T-helper 17 cell (primary cell): ENCODE results near the gene CCNJL. TPM values are rescaled to one million over a fixed set of nuclear protein-coding genes. Genes with fewer than 3 reads are reported as not detected.
"Not testable (repeated sequence)": the region's sequence is repeated elsewhere in the genome, so short reads cannot be mapped to it uniquely, and the experiment has no call there.

Source experiments
- ATAC-seq: fragments of 150-1000 bp; cut with Tn5 transposase; 2 replicates; pipeline ENCODE4 v1.10.0; 2021; ENCODE audit warnings: mild to moderate bottlenecking, moderate library complexity
- DNase-seq, 3 donors: peaks; one replicate each; pipeline versions ENCODE4 v3.0.0 to v3.0.0-alpha.2; 2020 to 2021
- H3K9me3 ChIP-seq: one replicate; pipeline ENCODE4 v1.7.0; 2013; ENCODE audit warnings: low read length, mild to moderate bottlenecking; ENCODE audit not compliant: control insufficient read depth, poor library complexity, severe bottlenecking
- H3K27ac Mint-ChIP-seq: one replicate; pipeline ENCODE4 v1.8.0; 2022; ENCODE audit warnings: mild to moderate bottlenecking, moderate library complexity, mixed read lengths
- H3K27me3 Mint-ChIP-seq: one replicate; pipeline ENCODE4 v1.8.0; 2022; ENCODE audit warnings: mixed read lengths
- H3K36me3 Mint-ChIP-seq: one replicate; pipeline ENCODE4 v1.8.0; 2022; ENCODE audit warnings: low read depth, mixed read lengths
- H3K4me1 Mint-ChIP-seq: one replicate; pipeline ENCODE4 v1.8.0; 2022; ENCODE audit warnings: mild to moderate bottlenecking, mixed read lengths
- H3K4me3 Mint-ChIP-seq: one replicate; pipeline ENCODE4 v1.8.0; 2022; ENCODE audit warnings: mild to moderate bottlenecking, moderate library complexity, mixed read lengths
- total RNA-seq, 4 donors: library from RNA in 2 of 4; stranded (reverse) in 2 of 4; gene quantifications; one replicate each; pipeline ENCODE4 v1.2.3 and lab custom pipeline; 2022 to 2026

The CCNJL gene
- total RNA-seq, 2 donors from 2014 or later, result 1.5 TPM; not detected in 1

DNA sequence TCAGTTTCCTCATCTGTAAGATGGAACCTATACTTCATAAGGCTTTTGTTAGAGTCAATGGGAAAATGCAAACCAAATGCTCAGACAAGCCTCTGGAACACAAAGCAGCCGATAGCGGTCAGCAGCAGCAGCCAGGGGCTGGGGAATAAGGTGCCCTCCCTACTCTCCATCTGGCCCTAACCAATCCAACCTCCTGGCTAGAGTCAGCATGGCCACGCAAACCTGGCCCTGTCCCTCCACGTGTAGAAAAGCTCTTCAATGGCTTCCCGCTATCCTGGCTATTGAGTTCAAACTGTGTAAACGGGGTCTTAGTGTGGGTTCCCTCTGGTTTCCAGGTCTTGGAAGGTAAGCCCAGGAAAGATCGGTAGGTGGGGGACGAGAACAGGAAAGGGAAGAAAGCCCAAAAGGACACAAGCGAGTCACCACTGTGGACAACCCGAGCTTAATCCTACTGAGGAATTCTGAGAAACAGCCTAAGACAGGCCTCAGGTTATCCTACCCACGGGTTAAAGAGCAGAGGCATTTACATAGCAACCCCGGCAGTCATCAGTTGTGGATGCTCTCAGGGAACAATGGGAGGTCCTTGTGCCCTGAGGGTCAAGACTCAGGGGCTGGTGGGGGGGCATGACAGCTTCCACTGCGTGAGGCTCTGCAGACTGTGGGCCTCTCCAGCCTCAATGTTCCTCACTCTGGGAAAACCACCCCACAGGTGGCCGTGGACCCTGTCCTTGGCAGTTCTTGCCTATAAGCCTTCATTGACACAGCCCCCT is 52.2 kb downstream of the CCNJL start:
- Mint-ChIP-seq H3K27me3 (peaks cover 48% of the 10 kb centered on the region), H3K36me3 (no peaks in the 10 kb centered on the region), H3K4me3 (no peak overlapping the region), H3K4me1 (no peaks in the 10 kb centered on the region), H3K27ac (no peak overlapping the region)
- no peak for DNase-seq
- H3K9me3 ChIP-seq, result no peaks in the 10 kb centered on the region
- ATAC-seq, result no peak

DNA sequence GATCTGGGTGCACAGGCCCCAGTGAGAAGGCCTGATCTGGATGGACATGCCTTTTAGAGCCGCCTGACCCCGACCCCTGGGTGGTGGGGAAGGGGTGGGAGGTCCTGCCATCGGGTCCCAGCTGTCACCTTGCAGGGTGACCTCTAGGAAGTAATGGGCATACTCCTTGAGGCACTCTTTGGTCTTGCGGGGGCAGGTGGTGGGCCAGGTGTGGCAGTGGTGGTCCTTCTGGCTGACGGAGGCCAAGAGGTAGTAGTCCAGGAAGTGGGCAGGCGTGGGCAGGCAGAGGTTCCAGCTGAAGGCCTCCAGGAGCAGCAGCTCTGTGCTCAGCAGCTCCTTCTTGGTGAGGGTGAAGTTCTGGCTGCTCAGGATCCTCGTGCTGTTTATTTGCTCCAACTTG is 53.0 kb downstream of the CCNJL start:
- H3K4me3 Mint-ChIP-seq, result no peak overlapping the region
- H3K27ac Mint-ChIP-seq, result no peak overlapping the region
- DNase-seq (no peak), ATAC-seq (no peak)
- no peaks in the 10 kb centered on the region for H3K4me1 Mint-ChIP-seq
- peaks cover 48% of the 10 kb centered on the region for H3K27me3 Mint-ChIP-seq
- H3K9me3 ChIP-seq, result no peaks in the 10 kb centered on the region
- H3K36me3 Mint-ChIP-seq, result no peaks in the 10 kb centered on the region

DNA sequence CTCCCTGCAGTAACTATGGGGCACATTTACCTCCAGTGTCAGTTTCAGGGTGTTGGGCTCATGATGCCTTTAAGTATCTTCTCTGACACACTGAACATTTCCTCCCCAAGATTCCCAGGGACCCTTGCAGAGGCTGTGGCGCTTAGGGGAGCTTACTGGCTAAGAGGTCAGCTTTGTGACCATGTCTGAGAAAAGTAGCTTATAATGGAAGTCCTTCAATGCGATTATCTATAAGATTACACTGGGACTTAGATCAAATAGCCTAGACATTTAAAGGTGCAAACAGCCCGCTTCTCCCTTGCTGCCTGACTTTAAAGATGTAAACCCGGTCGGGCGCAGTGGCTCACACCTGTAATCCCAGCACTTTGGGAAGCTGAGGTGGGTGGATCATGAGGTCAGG is 57.7 kb downstream of the CCNJL start:
- no peak overlapping the region for H3K27ac Mint-ChIP-seq
- ATAC-seq, result no peak

DNA sequence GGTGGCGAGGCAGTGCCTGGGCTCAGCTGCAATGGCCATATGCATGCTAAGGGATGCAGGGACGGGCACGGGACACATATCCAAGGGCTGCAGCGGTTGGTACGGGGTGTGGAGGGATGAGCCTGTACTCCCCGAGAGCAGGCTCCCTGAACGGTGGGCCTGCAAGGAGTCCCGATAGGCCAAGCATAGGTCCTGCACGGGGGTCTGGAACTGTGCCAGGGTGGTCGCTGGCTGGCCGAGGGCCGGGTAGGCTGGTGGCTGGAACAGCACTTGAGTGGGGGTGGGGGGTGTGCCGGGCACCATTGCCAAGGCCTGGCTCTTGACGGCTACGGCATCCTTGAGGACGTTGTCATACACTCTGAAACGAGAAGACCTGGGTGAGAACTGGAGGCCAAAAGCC is 58.9 kb downstream of the CCNJL start:
- peaks cover 22% of the 10 kb centered on the region for H3K27me3 Mint-ChIP-seq
- DNase-seq, result no peak
- no peaks in the 10 kb centered on the region for H3K36me3 Mint-ChIP-seq
- H3K4me1 Mint-ChIP-seq, result no peaks in the 10 kb centered on the region
- H3K9me3 ChIP-seq, result no peaks in the 10 kb centered on the region
- no peak overlapping the region for H3K4me3 Mint-ChIP-seq
- no peak for ATAC-seq
- no peak overlapping the region for H3K27ac Mint-ChIP-seq

More for the DNA sequence above, 57.7 kb downstream of the CCNJL start:
- H3K27me3 Mint-ChIP-seq, result peaks cover 27% of the 10 kb centered on the region
- H3K9me3 ChIP-seq, result no peaks in the 10 kb centered on the region
- H3K4me1 Mint-ChIP-seq, result no peaks in the 10 kb centered on the region
- no peak for DNase-seq
- H3K36me3 Mint-ChIP-seq, result no peaks in the 10 kb centered on the region
- no peak overlapping the region for H3K4me3 Mint-ChIP-seq

DNA sequence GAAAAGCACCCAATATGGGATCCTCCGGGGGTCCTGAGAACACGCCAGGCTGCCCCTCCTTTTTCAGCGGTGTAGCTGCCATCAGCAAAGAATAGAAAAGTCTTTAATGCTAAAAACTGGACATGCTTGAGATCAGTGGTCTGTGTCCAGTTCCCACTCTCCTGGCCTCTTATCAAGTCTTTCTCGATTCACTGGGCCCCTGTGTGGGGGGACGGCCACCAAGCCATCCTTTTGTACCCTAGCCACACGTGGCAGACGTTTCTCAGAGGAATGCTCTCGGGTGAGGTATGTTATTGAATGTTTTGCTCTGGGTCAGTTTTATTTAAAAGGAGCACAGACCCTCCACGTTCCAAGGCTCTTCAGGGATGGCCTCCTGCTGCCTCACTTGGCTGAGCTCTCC is 59.4 kb downstream of the CCNJL start:
- Mint-ChIP-seq H3K4me1 (no peaks in the 10 kb centered on the region), H3K4me3 (no peak overlapping the region), H3K36me3 (no peaks in the 10 kb centered on the region), H3K27me3 (peaks cover 22% of the 10 kb centered on the region), H3K27ac (no peak overlapping the region)
- no peak for ATAC-seq
- no peaks in the 10 kb centered on the region for H3K9me3 ChIP-seq
- DNase-seq, result no peak

DNA sequence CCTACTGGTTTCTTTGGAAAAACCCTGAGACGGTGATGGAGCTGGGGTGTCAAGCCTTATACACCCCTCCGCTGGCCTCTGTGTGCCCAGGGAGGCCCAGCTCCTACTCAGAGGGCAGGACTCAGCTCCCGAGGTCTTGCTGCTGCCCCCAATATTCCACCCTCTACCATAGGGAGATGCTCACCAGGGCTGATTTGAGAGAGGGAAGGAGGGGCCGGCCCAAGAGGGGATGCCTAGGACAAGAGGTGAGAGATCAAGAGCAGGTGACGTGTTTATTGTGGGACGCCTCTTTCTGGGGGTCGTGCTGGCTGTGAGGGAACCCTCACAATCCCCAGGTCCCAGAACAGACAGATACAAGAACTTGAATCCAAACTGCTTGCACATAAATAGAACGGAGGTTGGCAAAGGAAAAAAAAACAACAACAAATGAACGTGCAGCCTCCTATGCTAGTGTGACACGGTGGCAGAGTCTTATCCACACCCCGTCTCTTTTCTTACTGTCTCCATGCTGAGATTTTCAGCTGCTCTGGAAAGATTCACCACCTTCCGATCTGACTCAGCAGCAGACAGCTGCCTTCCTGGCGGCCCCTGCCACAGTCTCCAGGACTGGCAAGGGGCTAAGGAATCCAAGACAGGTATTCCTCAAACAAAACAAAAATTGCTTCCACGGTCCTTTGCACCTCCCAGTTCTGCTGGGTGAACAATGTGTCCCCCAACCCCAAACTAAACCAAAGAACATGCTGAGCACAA is 60.8 kb downstream of the CCNJL start:
- H3K4me1 Mint-ChIP-seq, result no peaks in the 10 kb centered on the region
- ATAC-seq, result no peak
- H3K4me3 Mint-ChIP-seq, result no peak overlapping the region
- no peak overlapping the region for H3K27ac Mint-ChIP-seq
- H3K9me3 ChIP-seq, result no peaks in the 10 kb centered on the region
- DNase-seq, result no peak
- H3K27me3 Mint-ChIP-seq, result peaks cover 22% of the 10 kb centered on the region
- H3K36me3 Mint-ChIP-seq, result no peaks in the 10 kb centered on the region

DNA sequence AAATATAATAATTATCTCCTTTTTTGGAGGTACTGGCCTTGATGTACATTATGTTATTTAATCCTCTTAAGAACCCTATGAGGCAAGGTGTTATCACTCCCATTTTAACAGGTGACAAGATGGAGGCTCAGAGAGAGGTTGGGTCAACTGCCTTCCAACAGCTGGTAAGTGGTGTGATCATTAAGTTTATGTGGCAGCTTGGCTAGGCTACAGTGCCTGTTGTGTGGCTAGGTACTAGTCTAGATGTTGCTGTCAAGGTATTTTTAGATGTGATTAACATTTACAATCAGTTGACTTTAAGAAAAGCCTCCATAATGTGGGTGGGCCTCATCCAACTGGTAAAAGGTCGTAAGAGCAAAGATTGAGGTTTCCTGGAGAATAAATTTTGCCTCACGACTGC is 61.5 kb downstream of the CCNJL start:
- DNase-seq (no peak), ATAC-seq (no peak)
- Mint-ChIP-seq H3K27me3 (peaks cover 22% of the 10 kb centered on the region), H3K27ac (no peak overlapping the region), H3K36me3 (no peaks in the 10 kb centered on the region), H3K4me3 (no peak overlapping the region), H3K4me1 (no peaks in the 10 kb centered on the region)
- H3K9me3 ChIP-seq, result no peaks in the 10 kb centered on the region

DNA sequence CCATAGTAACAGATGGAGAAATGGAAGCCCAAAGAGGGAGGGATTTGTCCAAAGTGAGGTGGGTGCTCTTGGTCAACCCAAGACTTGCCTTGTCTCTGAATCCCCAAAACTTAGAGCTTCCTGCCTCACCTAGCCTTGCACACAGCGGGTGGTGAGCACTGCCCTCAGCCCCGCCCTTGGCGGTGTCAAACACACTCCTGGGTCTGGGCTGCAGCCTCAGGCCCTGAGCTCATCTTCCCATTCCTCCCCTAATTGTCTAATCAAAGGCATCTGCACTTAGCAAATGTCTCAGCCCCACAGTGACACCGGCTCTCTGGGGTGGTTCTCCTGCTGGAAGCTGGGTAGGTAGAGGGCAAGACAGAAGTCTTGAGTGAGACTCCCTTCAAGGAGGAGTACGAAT is 62.1 kb downstream of the CCNJL start:
- no peak overlapping the region for H3K4me3 Mint-ChIP-seq
- no peaks in the 10 kb centered on the region for H3K4me1 Mint-ChIP-seq
- no peak overlapping the region for H3K27ac Mint-ChIP-seq

DNA sequence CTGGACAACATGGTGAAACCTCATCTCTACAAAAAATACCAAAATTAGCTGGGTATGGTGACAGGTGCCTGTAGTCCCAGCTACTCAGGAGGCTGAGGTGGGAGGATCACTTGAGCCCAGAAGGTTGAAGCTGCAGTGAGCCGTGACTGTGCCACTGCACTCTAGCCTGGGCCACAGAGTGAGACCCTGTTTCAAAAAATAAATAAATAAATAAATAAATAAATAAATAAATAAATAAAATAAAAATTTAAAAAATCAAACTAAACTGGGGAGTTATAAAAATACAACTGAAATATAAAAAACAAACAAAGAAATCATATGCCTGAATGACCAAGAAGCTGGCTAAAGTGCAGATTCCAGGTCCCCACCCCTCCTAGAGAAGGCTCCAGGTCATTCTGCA is 62.8 kb downstream of the CCNJL start:
- H3K27me3 Mint-ChIP-seq, result peaks cover 22% of the 10 kb centered on the region
- H3K4me3 Mint-ChIP-seq, H3K4me1 Mint-ChIP-seq, H3K36me3 Mint-ChIP-seq, ATAC-seq, H3K9me3 ChIP-seq, H3K27ac Mint-ChIP-seq, DNase-seq: not testable (repeated sequence)

More for the DNA sequence above, 62.1 kb downstream of the CCNJL start:
- Mint-ChIP-seq H3K27me3 (peaks cover 22% of the 10 kb centered on the region), H3K36me3 (no peaks in the 10 kb centered on the region)
- no peaks in the 10 kb centered on the region for H3K9me3 ChIP-seq
- ATAC-seq, result no peak
- DNase-seq, result no peak

DNA sequence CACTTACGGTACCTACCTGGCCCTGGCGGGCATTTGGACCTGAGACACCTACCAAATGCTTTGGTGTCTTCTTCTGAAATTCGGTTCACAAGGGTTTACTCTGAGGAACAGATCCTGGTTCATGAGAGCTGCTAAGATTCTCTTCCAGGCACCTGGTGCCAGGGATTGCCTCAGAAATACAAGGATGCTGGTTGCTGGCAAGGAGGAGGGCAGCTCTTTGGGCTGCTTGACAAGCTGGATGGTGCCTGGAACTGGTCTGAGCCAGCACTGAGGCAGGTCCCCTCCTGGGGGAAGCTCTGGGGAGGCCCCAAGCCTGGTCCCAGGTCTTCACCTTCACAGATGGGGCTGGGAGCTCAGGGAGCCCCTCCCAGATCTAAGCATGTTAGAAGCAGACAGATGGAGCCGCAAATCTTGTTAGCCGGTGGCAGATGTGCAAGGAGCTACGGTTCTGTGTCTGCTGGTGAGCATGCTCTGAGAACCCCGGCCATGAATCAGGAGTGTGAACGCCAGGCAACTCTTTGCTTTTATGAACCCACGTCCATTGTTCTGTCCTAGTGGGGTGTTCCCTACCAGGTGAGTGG is 66.8 kb downstream of the CCNJL start:
- Mint-ChIP-seq H3K36me3 (peaks cover under 1% of the 10 kb centered on the region), H3K4me1 (no peaks in the 10 kb centered on the region), H3K27ac (no peak overlapping the region), H3K4me3 (no peak overlapping the region), H3K27me3 (peaks cover 9% of the 10 kb centered on the region)
- no peaks in the 10 kb centered on the region for H3K9me3 ChIP-seq
- DNase-seq, result no peak
- no peak for ATAC-seq

DNA sequence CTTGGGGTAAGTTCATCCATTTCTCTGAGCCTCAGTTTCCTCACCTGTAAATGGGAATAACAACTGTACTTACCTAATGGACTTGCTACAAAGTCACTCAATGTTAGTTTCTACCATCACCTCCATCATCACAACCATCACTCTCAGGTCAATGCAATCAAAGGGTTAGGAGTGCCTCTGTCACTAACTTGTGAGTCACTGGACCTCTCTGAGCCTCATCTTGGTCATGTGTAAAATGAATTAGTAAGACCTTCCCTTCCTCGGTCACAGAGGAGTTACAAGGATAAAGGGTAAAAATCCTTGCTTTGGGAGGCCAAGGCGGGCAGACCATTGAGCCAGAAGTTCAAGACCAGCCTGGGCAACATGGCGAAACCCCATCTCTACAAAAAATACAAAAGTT is 70.2 kb downstream of the CCNJL start:
- Mint-ChIP-seq H3K27ac (no peak overlapping the region), H3K36me3 (peaks cover 8% of the 10 kb centered on the region), H3K27me3 (peaks cover 28% of the 10 kb centered on the region), H3K4me3 (no peak overlapping the region), H3K4me1 (no peaks in the 10 kb centered on the region)
- ATAC-seq (no peak), DNase-seq (no peak)
- no peaks in the 10 kb centered on the region for H3K9me3 ChIP-seq

DNA sequence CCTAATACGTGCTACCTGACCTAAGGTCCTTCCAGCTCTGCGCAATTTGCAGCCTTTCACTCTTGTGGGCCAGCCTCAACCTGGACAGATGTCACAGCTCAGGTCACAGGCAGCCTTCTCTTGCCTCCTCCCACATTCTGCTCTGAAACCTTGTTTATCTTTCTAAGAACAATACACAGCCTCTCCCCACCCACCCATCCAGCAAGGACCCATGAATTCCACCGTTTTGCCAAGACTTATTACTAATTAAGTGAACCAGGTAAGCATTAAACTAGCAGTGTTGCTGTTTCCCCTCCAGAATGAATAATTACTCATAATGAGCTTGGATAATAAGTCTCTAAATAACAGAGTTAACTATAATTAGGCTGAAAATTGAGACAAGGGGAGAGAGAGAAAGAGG is 72.0 kb downstream of the CCNJL start:
- Mint-ChIP-seq H3K27ac (no peak overlapping the region), H3K4me1 (peaks cover 4% of the 10 kb centered on the region), H3K4me3 (no peak overlapping the region), H3K36me3 (peaks cover 10% of the 10 kb centered on the region), H3K27me3 (peaks cover 36% of the 10 kb centered on the region)
- DNase-seq (no peak), ATAC-seq (no peak)
- H3K9me3 ChIP-seq, result no peaks in the 10 kb centered on the region

DNA sequence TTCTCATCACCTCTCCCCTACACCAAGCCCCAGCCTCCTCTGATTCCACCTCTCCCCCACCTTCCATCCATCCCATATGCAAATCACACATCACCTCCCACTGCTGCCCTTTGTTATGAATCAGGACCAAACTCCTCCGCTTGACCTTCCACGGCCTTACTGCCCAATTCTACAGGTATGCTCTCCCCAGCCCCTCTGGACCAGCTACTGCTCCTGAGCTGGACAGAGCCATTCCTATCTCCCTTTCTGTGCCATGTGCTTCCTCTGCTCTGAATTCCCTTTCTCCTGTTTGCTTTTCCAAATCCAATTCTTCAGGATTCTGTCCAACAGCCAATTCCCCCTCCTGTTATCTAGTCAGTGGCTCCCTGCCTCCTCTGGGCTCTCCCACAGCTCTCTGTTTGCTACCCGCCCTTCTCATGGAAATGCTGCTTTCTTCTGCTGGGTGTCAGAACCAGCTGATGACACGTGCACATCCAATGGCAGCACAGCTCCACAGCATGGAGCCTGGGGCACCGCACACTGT is 74.7 kb downstream of the CCNJL start:
- Mint-ChIP-seq H3K36me3 (peaks cover 10% of the 10 kb centered on the region), H3K27ac (no peak overlapping the region), H3K4me1 (peaks cover 4% of the 10 kb centered on the region), H3K27me3 (peaks cover 36% of the 10 kb centered on the region), H3K4me3 (no peak overlapping the region)
- DNase-seq, result no peak
- no peak for ATAC-seq
- H3K9me3 ChIP-seq, result no peaks in the 10 kb centered on the region
